GM21737 (cell line): Measurements from ENCODE around the gene VWA7.

Experiments
- ATAC-seq: cut with Tn5 transposase; IDR thresholded peaks from one replicate; pipeline ENCODE4 v1.9.1; 2021; ENCODE audit warnings: mild to moderate bottlenecking, moderate library complexity; ENCODE audit not compliant: unreplicated experiment

The VWA7 gene

GRCh38 chr6:31779908-31780307, 2.8 kb upstream of the VWA7 start:
- no peak for ATAC-seq

DNA sequence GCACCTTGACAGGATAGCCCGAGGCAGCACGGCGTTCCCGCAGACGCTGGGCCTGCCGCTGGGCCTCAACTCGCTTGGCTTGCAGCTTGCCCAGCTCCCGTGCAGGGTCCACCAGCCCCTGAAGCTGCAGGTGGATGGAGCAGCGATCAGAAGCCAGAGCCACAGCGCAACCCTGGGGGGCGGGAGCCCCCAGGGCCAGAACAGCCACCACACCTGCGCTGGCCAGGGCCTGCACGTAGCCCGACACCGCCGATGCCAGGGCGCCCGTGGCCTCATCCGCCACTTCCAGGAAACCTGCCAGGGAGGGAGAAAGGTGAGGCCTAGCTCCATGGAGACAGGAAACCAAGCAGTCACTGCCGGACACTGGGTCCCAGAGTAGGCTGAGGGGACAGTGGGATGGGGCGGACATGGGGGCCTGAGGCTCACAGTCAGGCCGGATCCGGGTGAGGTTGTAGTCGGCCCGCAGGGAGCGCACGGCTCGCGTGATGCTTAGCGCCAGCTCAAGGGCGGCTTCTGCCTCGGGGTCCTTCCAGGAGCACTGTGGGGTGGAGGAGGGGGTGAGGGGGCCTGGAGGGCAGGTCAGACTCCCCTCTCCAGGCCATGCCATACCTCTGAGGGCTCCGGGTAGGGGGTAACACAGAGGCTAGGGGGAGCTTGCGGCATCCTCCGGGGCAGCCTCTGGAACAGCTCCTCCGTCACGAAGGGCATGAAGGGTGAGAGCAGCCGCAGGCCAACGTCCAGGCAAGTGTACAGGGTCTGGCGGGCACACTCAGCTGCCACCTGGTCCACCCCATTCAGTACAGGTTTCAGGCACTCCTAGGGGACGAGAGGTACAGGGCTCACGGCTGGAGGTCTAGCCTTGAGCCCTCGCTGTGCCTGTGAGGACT, 2.1 kb upstream of the VWA7 start:
- no peak for ATAC-seq

- no peak for ATAC-seq
These were observed 1.1 kb upstream of the VWA7 start for GRCh38 chr6:31778193-31778592.

GRCh38 chr6:31777667-31778050, 531 bp upstream of the VWA7 start:
- ATAC-seq, result no peak

DNA sequence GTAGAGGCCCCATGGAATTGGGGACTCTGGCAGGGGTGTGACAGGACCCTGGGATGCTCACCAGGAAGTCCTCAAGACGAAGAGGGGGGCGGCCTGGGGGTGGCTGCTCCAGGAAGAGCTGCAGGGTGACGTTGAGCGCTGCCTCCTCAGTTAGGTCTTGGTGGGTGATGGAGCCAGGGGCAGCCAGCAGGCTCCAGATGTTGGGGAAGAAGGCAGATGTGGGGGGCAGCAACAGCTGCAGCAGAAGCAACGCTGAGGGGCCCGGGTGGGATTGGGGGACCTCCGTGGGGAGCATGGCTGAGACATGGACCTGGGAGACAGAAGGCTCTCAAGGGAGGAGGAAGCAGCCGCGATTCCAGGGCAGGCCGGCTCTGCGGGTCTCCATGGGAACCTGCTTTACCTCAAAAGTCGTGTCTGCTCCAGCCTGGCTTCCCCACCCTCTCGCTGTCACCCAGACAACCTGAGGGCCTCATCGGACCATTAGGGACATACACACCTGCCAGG, 591 bp downstream of the VWA7 start:
- ATAC-seq, result no peak

GRCh38 chr6:31775633-31776484, 1.3 kb downstream of the VWA7 start:
- ATAC-seq, result no peak

DNA sequence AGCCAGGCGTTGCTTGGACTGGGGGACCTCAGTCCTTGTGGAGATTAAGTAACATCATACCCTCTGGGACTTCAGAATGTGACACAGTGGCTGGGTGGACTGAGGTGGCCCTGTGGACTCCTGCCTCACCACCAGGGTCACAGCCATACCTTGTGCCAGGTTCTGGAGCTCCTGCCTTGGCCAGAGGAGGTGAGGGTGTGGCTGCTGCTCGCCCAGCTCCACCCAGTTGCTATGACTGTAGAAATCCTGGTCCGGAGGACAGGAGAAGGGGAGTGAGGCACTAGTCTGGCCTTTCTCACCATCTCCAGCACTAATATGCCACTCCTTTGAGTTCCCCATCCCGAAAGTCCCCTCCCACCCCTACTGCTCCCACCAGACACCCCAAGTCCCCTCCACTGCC, 1.9 kb downstream of the VWA7 start:
- ATAC-seq, result no peak

GRCh38 chr6:31771992-31772358, 5.2 kb downstream of the VWA7 start:
- ATAC-seq, result no peak

GRCh38 chr6:31770860-31771259, 6.3 kb downstream of the VWA7 start:
- no peak for ATAC-seq

DNA sequence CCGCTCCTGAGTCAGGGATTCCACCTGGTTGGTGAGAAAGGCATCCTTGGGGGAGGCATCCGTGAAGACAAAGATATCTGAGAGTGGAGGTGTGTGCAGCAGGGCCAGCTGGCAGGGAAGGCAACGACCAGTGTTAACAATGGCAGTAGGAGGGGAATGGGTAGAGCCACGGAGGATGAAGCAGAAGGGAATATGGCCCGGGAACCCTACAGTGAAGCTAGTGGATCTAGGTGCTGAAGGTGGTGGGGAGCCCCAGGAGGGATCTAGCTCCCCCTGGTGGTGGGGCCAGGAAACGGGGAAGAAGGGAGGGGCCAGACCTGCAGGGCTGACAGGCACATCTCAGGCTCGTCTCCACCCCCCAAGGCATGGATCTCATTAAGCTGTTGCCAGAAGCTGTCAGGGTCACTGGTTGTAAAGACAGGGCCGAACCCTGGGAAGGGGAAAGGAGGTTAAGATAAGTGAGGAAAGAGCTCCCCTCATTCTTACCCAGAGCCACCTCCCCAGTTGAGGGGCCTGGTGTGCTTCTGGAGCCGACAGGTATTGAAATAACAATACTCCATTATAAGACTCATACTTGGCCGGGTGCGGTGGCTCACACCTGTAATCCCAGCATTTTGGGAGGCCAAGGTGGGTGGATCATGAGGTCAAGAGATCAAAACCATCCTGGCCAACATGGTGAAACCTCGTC, 7.3 kb downstream of the VWA7 start:
- ATAC-seq, result no peak

- ATAC-seq, result no peak
These were observed 8.5 kb downstream of the VWA7 start for GRCh38 chr6:31768363-31769257.

- no peak for ATAC-seq
These were observed 10.0 kb downstream of the VWA7 start for GRCh38 chr6:31767096-31767645.

DNA sequence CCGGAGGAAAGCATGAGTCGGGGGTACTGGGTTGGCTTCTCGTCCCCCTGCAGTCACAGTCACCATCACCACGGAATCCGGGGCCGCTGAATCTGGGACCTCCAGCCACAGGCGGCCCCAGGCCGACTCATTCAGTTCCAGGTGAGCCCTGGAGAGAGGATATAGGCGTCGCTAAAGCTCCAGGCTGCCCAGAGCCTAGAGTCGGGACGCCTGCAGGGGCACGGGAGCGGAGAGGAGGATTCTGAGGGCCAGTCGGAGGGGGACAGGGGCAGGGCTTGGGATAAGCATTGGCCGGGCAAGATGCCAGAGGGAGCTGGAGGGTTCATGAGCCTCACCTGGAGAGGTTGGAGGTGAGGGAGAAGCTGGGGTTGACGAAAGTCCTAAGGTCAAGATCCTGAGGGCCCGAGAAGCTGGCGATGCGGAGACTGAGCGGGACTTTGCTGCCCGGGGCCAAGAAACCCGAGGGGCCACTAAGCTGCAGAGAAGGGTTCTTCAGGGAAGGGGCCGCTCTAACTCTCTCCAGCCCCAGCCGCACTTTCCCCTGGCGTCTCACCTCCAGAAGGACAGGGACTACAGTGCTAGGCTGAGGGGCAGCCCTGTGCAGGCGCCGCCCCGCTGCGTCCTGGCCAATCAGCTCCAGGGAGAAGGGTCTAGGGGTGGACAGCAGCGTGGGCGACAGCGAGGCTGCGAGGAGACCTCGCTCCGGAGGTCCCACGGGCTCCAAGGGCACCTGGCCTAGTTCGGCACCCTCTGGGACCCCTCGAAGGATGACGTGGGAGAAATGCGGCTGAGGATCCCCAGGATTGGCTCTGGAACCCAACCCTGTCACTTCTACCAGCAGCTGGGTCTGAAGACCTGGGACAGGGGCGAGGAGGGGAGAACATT, 11.0 kb downstream of the VWA7 start:
- ATAC-seq, result no peak

DNA sequence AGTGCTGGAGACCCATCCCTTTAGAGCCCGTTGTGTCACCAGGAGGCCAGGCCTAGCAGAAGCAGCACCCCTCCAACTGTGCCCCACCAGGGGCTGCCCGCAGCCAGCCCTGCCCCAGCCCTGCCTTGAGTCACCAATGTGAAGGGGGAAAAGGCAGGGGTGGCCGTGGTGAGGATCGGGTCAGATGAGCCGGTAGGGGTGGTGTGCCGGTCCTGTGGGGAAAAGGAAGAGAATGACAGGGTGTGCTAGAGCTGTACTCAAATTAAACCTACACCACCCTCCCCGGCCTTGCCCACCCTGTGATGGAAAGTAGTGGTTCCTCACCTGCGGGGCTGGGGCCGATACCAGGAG, 11.6 kb downstream of the VWA7 start:
- ATAC-seq, result no peak

GRCh38 chr6:31764198-31764597, 12.9 kb downstream of the VWA7 start:
- ATAC-seq, result no peak

- no peak for ATAC-seq
These were observed 13.5 kb downstream of the VWA7 start for GRCh38 chr6:31763619-31763940.

DNA sequence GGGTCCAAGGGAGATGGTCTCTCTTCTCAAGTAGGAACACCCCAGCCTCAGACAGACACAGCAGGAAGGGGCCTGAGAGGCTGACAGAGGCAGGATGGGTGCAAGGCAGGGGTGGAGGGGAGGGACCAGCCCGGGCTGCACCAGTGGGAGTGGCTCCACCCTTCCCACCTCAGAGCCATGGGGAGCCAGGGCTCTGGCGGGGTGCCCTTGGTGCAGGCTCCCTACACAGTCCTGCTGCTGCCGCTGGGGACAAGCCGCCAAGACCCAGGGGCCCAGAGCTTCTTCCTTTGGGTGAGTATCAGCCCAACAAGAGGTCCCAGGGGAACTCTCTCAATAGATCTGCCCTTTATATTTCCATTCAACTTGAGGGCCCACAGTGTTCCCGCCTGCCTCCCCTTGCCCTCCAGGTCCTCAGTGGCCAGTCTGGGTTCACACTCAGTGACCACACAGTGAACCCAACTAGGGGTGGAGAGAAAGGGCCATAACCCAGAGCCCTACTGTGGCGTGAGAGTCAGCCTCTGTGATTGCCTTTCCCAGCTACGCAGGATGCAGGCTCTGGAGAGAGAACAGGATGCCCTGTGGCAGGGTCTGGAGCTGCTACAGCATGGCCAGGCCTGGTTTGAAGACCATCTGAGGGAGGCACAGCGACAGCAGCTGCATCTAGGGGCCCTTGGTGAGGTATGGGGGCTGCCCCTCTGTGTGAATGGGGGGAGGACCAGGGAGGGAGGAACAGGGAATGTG, 14.1 kb downstream of the VWA7 start:
- no peak for ATAC-seq

DNA sequence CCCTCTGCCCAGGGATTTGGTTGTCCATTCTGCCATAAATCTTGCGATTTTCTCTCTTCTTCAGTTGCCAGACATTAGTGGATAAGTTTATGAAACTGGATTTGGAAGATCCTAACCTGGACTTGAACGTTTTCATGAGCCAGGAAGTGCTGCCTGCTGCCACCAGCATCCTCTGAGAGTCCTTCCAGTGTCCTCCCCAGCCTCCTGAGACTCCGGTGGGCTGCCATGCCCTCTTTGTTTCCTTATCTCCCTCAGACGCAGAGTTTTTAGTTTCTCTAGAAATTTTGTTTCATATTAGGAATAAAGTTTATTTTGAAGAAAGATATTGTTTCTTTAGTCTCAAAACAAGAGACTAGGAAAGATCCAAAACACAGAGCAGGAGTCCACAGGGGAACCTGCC, 14.8 kb downstream of the VWA7 start, which contains the start of gene SAPCD1:
TSS of gene SAPCD1 (plus strand) at position 301 of the 400 bp plus-strand sequence. CDS start 399 bp downstream, outside the sequence.
- ATAC-seq, result no peak
